K562 (cell line): ENCODE data around the gene GMDS. TPM values are rescaled to one million over a fixed set of nuclear protein-coding genes. Genes with fewer than 3 reads are reported as not detected.

Source experiments
- ARID1B ChIP-seq: fragments of 450-650 bp; IDR thresholded peaks from 2 replicates; pipeline ENCODE4 v1.6.1; 2016; ENCODE audit warnings: antibody characterized with exemption, mild to moderate bottlenecking, inconsistent platforms
- ATF1 ChIP-seq, 2 experiments: fragments of 450-650 bp in 1 of 2; IDR thresholded peaks; 2 replicates each; pipeline ENCODE4 v1.6.1; 2016; ENCODE audit warnings: missing compliant biosample characterization in 1 of 2, missing genetic modification characterization in 1 of 2
- BRD9 ChIP-seq: fragments of 450-650 bp; IDR thresholded peaks from 2 replicates; pipeline ENCODE4 v1.6.1; 2018; ENCODE audit warnings: low read depth; ENCODE audit not compliant: partially characterized antibody
- CBFA2T3 ChIP-seq: fragments of 450-650 bp; IDR thresholded peaks from 2 replicates; pipeline ENCODE4 v1.6.1; 2017
- CCAR2 ChIP-seq: fragments of 200-400 bp; formaldehyde crosslinking; IDR thresholded peaks from 2 replicates; pipeline ENCODE4 v1.6.1; 2017; ENCODE audit warnings: mild to moderate bottlenecking, low read depth, low read length
- CEBPG ChIP-seq, 3 experiments: fragments of 200-800 bp in 1 of 3; sonication (Bioruptor generic) in 1 of 3; sonication (generic) in 1 of 3; formaldehyde crosslinking in 1 of 3; IDR thresholded peaks in 2 of 3; conservative IDR thresholded peaks in 1 of 3; 2 replicates each; pipeline versions ENCODE4 v1.6.1 to v1.8.0; 2016 to 2022; ENCODE audit warnings: missing compliant biosample characterization in 2 of 3, missing genetic modification characterization in 2 of 3, mild to moderate bottlenecking in 1 of 3, missing genetic modification reagents in 1 of 3
- CREB1 ChIP-seq, 2 experiments: sonication (generic) in 1 of 2; formaldehyde crosslinking in 1 of 2; IDR thresholded peaks; 2 replicates each; pipeline versions ENCODE4 v1.6.1 to v1.8.0; 2012 to 2022; ENCODE audit warnings: inconsistent platforms in 1 of 2, mild to moderate bottlenecking in 1 of 2, missing genetic modification reagents in 1 of 2, moderate library complexity in 1 of 2
- DMBX1 ChIP-seq: fragments of 250-450 bp; sonication (Bioruptor Pico); IDR thresholded peaks from 2 replicates; pipeline ENCODE4 v1.8.0; 2022; ENCODE audit warnings: inconsistent platforms, mild to moderate bottlenecking, moderate library complexity, borderline replicate concordance
- ETV1 ChIP-seq: fragments of 450-650 bp; conservative IDR thresholded peaks from 2 replicates; pipeline ENCODE4 v1.6.1; 2016; ENCODE audit warnings: missing genetic modification characterization, control low read depth, low read depth, missing compliant biosample characterization
- HIVEP1 ChIP-seq: fragments of 250-450 bp; sonication (Bioruptor Pico); IDR thresholded peaks from 2 replicates; pipeline ENCODE4 v1.4.0; 2020; ENCODE audit warnings: mild to moderate bottlenecking
- HMGN3 ChIP-seq: IDR thresholded peaks from 2 replicates; pipeline ENCODE4 v1.6.1; 2011; ENCODE audit warnings: borderline replicate concordance, low read depth, mild to moderate bottlenecking, mixed read lengths, low read length; ENCODE audit not compliant: insufficient read length; ENCODE audit errors: extremely low read depth
- MAFF ChIP-seq: IDR thresholded peaks from 2 replicates; pipeline ENCODE4 v1.6.1; 2012; ENCODE audit warnings: low read length, improper control_type of control experiment
- NCOA1 ChIP-seq: fragments of 450-650 bp; IDR thresholded peaks from 2 replicates; pipeline ENCODE4 v1.6.1; 2016; ENCODE audit warnings: low read depth
- NFIC ChIP-seq: fragments of 450-650 bp; IDR thresholded peaks from 2 replicates; pipeline ENCODE4 v1.6.1; 2017; ENCODE audit warnings: mild to moderate bottlenecking, inconsistent platforms
- SIRT6 ChIP-seq: IDR thresholded peaks from one replicate; pipeline ENCODE4 v1.6.1; 2012; ENCODE audit warnings: low read depth, mild to moderate bottlenecking, control low read depth, inconsistent platforms, low read length, moderate library complexity
- ZEB2 ChIP-seq: fragments of 450-650 bp; IDR thresholded peaks from 2 replicates; pipeline ENCODE4 v1.6.1; 2016
- ZFP30 ChIP-seq: fragments of 250-450 bp; sonication (Bioruptor Pico); IDR thresholded peaks from 2 replicates; pipeline ENCODE4 v1.8.0; 2022; ENCODE audit warnings: moderate library complexity, mild to moderate bottlenecking, inconsistent platforms, borderline replicate concordance
- ZNF263 ChIP-seq: sonication (generic); formaldehyde crosslinking; IDR thresholded peaks from 2 replicates; pipeline ENCODE4 v1.8.0; 2022; ENCODE audit warnings: mild to moderate bottlenecking, missing genetic modification reagents, borderline replicate concordance
- ZNF384 ChIP-seq: IDR thresholded peaks from 2 replicates; pipeline ENCODE4 v1.6.1; 2012; ENCODE audit warnings: low read depth, low read length, improper control_type of control experiment
- polyA plus RNA-seq, 8 experiments: library from polyadenylated mRNA; depleted of rRNA in 4 of 8; stranded (reverse) in 5 of 8; unstranded in 3 of 8; fragments of >200 nt; fragmentation: Nextera tagmentation in 2 of 8; fragmentation: Illumina TruSeq in 1 of 8; extraction: Ambion mirVana in 2 of 8; extraction: Trizol in 1 of 8; gene quantifications; 2 replicates each; pipeline versions ENCODE4 v1.2.1 to v1.2.3, GENCODE V29; 2011 to 2014; ENCODE audit warnings: inconsistent platforms in 1 of 8, missing spikeins in 1 of 8
- total RNA-seq, 7 experiments: library from RNA; depleted of rRNA in 6 of 7; stranded (reverse); fragments of >200 nt in 6 of 7; fragmentation: Illumina TruSeq in 2 of 7; extraction: Trizol in 2 of 7; gene quantifications; 2 replicates each; pipeline versions ENCODE4 v1.2.1 to v1.2.3, GENCODE V29; 2011 to 2021; ENCODE audit warnings: low replicate concordance in 1 of 7
- TF ChIP-seq, protein P1 (sequence below), 2 experiments: IDR thresholded peaks; 2 replicates each; pipeline ENCODE4 v1.6.1; 2012; ENCODE audit warnings: improper control_type of control experiment in 2 of 2, low read depth in 2 of 2, low read length in 2 of 2, borderline replicate concordance in 1 of 2
- TF ChIP-seq, protein P2 (sequence below): conservative IDR thresholded peaks from 2 replicates; pipeline ENCODE4 v1.6.1; 2011; ENCODE audit warnings: low read depth, mild to moderate bottlenecking, low read length; ENCODE audit not compliant: control insufficient read depth
- TF ChIP-seq, protein P3 (sequence below): sonication (generic); formaldehyde crosslinking; IDR thresholded peaks from 2 replicates; pipeline ENCODE4 v1.8.1; 2023; ENCODE audit warnings: mild to moderate bottlenecking, missing genetic modification reagents, moderate library complexity

The GMDS gene
- total and polyA plus RNA-seq, 9 of the 15 experiments (the other 6 are each of a cell fraction or from before 2014, with no cell fraction given): 0.48 to 31.8 (median 13.4) TPM

DNA sequence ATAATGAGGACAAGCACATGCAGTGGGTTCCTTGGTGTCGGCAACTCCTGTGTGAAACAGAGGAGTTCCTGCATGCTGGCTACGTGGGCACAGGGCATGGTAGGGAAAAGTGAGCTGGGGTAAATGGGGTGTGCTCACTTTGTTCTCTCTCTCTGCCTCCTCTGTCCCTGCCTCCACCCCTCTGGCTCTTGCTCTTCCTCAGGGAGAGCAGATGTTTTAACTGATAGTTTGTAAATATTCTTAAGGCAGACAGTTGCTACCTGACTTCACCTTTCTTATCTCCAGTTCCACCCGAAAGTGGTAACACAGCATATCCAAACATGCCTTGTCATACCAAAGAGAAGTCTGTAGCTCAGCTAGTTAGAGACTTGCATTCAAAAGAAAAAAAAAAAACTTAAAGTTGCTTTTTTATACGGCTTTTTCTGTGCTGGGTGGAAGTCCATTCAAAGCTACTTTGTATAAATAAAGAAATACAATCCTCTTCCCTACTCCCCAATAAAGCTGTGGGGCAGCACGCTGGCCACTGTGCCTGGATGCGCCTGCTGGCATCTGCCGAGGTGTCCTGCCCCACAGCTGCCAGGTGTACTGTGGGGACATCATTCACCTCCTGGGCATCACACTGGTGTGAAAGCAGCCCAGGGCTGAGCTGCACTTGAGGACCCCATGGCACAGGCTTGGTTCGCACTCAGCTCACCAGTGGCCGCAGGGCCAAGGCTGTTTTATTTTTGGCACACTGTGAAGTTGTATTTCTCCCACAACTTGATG, 542.1 kb downstream of the GMDS start (continued):
- TF ChIP-seq CREB1 (IDR thresholded peaks at IDR 0.05) (no peak), CREB1 (CRISPR knock-in tag; IDR thresholded peaks at IDR 0.05) (0 out of 2 replicates have a peak, but pooled peaks have one; percentile 23), ARID1B (peak; percentile 92), CCAR2 (no peak), BRD9 (peak; percentile 31), NCOA1 (peak; percentile 80; the same call in 1 of the 2 replicates), DMBX1 (CRISPR knock-in tag) (no peak), ZFP30 (no peak), ETV1 (tag) (no peak), HIVEP1 (CRISPR knock-in tag) (no peak), ZEB2 (peak; percentile 94), HMGN3 (no peak), CEBPG (CRISPR knock-in tag; IDR thresholded peaks at IDR 0.05) (no peak), CEBPG (tag; conservative IDR thresholded peaks at IDR 0.05 in 1 of 2, IDR thresholded peaks at IDR 0.05 in 1 of 2) (no peak), NFIC (peak; percentile 45), MAFF (peak; percentile 57), ATF1 (CRISPR knock-in tag; IDR thresholded peaks at IDR 0.05) (no peak), ATF1 (tag; IDR thresholded peaks at IDR 0.05) (no peak), CBFA2T3 (peak; percentile 91), ZNF263 (CRISPR knock-in tag) (no peak), SIRT6 (no peak), ZNF384 (peak; percentile 57; the same call in 1 of the 2 replicates)
- TF ChIP-seq, protein P1, sequence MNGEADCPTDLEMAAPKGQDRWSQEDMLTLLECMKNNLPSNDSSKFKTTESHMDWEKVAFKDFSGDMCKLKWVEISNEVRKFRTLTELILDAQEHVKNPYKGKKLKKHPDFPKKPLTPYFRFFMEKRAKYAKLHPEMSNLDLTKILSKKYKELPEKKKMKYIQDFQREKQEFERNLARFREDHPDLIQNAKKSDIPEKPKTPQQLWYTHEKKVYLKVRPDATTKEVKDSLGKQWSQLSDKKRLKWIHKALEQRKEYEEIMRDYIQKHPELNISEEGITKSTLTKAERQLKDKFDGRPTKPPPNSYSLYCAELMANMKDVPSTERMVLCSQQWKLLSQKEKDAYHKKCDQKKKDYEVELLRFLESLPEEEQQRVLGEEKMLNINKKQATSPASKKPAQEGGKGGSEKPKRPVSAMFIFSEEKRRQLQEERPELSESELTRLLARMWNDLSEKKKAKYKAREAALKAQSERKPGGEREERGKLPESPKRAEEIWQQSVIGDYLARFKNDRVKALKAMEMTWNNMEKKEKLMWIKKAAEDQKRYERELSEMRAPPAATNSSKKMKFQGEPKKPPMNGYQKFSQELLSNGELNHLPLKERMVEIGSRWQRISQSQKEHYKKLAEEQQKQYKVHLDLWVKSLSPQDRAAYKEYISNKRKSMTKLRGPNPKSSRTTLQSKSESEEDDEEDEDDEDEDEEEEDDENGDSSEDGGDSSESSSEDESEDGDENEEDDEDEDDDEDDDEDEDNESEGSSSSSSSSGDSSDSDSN (IDR thresholded peaks at IDR 0.05; ENCODE audit: borderline replicate concordance in 1 of 2, low read depth in 2 of 2, low read length in 2 of 2): no peak
- TF ChIP-seq, protein P2, sequence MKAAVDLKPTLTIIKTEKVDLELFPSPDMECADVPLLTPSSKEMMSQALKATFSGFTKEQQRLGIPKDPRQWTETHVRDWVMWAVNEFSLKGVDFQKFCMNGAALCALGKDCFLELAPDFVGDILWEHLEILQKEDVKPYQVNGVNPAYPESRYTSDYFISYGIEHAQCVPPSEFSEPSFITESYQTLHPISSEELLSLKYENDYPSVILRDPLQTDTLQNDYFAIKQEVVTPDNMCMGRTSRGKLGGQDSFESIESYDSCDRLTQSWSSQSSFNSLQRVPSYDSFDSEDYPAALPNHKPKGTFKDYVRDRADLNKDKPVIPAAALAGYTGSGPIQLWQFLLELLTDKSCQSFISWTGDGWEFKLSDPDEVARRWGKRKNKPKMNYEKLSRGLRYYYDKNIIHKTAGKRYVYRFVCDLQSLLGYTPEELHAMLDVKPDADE: no peak
- TF ChIP-seq, protein P3, sequence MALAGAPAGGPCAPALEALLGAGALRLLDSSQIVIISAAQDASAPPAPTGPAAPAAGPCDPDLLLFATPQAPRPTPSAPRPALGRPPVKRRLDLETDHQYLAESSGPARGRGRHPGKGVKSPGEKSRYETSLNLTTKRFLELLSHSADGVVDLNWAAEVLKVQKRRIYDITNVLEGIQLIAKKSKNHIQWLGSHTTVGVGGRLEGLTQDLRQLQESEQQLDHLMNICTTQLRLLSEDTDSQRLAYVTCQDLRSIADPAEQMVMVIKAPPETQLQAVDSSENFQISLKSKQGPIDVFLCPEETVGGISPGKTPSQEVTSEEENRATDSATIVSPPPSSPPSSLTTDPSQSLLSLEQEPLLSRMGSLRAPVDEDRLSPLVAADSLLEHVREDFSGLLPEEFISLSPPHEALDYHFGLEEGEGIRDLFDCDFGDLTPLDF (CRISPR knock-in tag): no peak
